HG02852 (cell line): Measurements from ENCODE around the gene COX11.
A peak's percentile ranks its signal among the peaks of the same experiment; 100 is the strongest.

Experiments
- ATAC-seq: cut with Tn5 transposase; IDR thresholded peaks from one replicate; pipeline ENCODE4 v1.9.1; 2021; ENCODE audit warnings: mild to moderate bottlenecking, moderate library complexity; ENCODE audit not compliant: unreplicated experiment

Gene COX11, protein sequence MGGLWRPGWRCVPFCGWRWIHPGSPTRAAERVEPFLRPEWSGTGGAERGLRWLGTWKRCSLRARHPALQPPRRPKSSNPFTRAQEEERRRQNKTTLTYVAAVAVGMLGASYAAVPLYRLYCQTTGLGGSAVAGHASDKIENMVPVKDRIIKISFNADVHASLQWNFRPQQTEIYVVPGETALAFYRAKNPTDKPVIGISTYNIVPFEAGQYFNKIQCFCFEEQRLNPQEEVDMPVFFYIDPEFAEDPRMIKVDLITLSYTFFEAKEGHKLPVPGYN

DNA sequence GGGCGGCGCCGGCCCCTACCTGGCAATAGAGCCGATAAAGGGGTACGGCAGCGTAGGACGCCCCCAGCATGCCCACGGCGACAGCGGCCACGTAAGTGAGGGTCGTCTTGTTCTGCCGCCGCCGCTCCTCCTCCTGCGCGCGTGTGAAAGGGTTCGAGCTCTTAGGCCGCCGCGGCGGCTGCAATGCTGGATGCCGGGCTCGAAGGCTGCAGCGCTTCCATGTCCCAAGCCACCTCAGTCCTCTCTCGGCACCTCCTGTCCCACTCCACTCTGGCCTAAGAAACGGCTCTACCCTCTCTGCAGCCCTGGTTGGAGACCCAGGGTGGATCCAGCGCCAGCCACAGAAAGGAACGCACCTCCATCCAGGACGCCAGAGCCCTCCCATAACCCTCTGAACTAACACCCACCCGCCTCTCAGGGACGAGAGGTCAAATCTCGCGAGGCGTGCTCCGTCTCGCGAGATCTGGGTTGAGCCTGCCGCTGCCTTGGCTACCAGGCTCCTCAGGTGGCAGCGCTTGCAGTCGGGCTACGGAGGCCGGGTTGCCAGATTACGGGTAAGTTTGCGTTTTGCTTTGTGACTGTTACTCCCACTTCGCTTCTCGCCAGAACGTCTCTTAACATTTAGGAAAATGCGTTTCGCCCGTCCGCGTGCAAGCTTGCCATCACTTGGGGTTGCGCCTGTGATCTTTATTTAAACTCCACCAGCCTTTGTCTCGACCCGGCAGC is at the start of gene COX11, which contains the start of gene STXBP4:
COX11 (minus strand) TSS at position 393 of the 726 bp plus-strand sequence; CDS start at position 385, 8 bp downstream.
STXBP4 (plus strand) TSS at position 504 of the 726 bp plus-strand sequence. CDS start 17,455 bp downstream, outside the sequence.
- ATAC-seq = peak; percentile 91

DNA sequence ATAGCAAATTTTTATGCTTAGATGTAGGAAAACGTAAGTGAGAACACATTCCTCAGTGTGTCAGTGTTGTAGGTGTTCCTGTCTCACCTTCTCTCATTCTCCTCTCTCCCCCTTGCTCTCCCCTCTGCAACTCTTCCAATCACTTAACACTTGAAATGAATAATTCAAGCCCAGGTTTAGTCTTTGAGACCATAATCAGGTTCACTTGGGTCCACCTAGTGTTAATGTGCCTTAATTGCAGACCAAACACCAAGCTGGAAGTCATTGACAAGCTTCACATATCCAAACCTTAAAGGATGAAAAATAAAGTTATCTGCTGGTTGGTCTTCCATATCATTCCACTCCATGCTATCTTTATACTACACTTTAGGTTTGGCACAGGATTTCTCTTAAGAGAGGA is 37.1 kb upstream of the COX11 start:
- ATAC-seq = no peak

DNA sequence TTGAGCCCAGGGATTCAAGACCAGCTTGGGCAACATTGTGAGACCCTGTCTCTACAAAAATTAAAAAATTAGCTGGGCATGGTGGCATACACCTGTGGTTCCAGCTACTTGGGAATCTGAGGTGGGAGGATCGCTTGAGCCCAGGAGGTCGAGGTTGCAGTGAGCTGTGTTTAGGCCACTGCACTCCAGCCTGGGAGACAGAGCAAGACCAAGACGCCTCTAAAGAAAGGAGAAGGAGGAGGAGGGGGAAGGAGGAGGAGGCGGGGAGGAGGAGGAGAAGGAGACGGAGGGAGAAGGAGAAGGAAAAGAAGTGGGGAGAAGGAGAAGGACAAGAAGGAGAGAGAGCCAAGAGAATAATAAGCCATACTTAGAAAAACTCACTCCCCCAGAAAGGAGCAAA is 36.0 kb upstream of the COX11 start:
- no peak for ATAC-seq

GRCh38 chr17:55002458-55002857 is 34.0 kb upstream of the COX11 start:
- no peak for ATAC-seq

DNA sequence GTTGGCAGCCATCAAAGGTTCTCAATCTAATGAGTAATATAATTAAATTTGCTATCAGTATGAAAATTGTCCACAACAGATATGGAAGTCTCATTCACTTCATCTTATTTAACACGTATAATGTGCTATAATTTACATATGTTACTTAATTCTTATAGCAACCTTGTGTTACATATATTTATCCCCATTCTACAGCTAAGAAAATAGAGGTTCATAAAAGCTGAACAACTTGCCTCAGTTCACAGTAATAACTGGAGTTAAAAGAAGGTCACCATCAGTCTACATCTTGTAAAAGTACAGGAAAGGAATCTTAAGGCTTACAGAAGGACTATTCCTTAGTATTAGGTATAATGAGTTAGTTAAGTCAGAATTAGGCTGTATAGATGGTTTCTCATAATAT is 28.0 kb upstream of the COX11 start:
- no peak for ATAC-seq

DNA sequence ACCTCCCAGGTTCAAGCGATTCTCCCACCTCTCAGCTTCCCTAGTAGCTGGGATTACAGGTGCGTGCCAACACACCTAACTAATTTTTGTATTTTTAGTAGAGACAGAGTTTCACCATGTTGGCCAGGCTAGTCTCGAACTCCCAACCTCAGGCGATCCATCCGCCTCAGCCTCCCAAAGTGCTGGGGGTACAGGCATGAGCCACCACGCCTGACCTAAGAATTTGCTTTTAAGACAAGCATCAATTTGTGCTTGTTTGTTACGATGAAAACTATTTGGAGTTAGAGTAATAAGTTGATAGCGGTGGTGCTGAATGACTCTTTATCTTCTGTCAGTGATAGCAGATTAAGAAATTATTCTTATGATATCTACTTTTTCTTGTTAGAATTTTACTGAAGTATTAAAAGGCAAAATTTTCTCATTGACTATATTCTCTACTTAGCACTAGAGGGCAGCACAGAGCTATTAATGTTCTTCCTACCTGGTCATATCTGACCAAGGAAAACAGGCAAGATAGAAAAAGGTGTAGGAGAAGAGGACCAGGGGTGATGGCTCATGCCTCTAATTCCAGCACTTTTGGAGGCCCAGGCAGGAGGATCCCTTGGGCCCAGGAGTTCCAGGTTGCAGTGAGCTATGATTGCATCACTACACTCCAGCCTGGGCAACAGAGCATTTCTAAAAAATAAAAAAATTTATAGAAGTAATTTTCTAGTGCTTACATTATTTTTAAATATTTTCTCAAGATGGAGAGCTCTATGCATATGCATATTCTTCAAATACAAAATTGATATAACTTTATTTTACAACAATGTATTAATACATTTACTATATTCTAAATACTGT is 24.6 kb upstream of the COX11 start:
- ATAC-seq = no peak

- no peak for ATAC-seq
Measured at GRCh38 chr17:54991567-54991966, 23.1 kb upstream of the COX11 start.

DNA sequence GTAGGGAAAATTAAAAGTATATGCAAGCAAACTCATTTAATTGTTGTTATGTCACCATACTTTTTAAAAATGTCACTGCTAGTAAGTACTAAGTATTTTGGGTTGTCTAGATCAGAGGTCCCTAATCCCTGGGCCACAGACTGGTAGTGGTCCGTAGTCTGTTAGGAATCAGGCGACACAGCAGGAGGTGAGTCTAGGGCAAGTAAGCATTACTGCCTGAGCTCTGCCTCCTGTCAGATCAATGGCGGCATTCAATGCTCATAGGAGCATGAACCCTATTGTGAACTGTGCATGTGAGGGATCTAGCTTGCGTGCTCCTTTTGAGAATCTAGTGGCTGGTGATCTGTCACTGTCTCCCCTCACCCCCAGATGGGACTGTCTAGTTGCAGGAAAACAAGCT is 21.7 kb upstream of the COX11 start:
- no peak for ATAC-seq

- no peak for ATAC-seq
Measured at GRCh38 chr17:54985476-54985875, 17.0 kb upstream of the COX11 start.

- peak; percentile 56 for ATAC-seq
Measured at GRCh38 chr17:54983260-54983659, 14.8 kb upstream of the COX11 start.

GRCh38 chr17:54982399-54982798 is 13.9 kb upstream of the COX11 start:
- no peak for ATAC-seq

DNA sequence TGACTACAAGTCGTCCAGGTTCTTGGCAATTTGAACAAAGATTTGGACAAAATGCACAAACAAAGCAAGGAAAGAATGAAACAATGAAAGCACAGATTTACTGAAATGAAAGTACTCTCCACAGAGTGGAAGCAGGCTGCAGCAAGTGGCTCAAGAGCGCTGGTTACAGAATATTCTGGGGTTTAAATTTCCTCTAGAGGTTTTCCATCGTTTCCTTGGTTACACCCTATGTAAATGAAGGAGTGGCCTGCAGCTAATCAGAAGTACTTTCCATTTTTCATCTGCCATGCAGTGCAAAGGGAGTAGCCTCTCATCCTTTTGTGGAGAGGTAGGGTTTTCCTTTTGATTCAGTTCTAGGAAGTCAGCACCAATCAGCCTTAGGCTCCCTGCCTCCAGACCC is 11.9 kb upstream of the COX11 start:
- no peak for ATAC-seq

GRCh38 chr17:54979657-54980056 is 11.2 kb upstream of the COX11 start:
- ATAC-seq = no peak

- no peak for ATAC-seq
Measured at GRCh38 chr17:54977744-54978143, 9.3 kb upstream of the COX11 start.

DNA sequence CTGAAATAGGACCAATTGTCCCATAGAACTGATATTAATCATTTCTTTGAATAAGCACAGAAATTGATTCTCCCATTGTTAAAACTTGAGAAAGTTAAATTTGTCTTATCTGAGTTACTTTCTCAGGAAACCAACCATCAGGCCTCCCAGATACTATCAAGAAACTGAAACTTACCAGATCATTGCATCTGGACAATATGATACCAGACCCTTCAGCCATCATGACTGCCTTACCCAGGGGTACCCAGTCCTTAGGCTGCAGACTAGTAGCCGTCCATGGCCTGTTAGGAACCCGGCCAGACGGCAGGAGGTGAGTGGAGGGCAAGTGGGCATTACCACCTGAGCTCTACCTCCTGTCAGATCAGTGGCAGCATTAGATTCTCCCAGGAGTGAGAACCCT is 7.9 kb upstream of the COX11 start:
- peak; percentile 51 for ATAC-seq

- no peak for ATAC-seq
Measured at GRCh38 chr17:54974759-54975158, 6.3 kb upstream of the COX11 start.

DNA sequence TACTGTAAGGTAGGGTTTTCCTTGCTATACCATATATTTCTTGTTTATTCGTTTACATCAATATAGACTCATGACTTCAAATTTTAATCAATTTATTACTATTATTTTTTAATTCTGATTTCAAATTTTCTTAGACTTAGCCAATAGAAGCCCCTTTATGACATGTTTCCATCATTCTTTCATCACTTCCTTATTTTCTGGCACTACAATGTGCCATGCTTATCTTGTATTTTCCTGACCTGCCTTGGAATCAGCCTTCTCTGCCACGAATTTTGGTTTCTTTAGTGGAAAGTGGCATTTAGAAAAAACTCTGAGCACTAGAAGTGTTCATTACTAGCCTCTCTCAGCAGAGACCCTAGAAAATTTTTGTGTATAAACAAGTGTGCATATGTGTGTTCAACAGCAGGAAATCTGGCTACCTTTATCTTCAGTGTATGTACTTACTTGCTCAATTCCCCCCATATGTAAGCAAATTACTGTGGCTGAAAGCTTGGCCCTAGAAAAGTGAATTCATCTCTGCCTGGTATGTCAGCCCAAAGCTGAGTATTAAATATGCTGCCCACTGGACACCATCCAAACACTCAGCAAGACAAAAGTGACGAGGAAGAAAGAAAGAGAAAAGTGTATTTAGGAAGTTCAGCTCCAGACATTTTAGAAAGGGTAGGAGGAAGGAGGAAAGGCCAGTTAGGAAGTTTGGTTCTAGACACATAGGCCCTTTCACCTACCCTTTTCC is 4.1 kb upstream of the COX11 start:
- ATAC-seq = no peak

DNA sequence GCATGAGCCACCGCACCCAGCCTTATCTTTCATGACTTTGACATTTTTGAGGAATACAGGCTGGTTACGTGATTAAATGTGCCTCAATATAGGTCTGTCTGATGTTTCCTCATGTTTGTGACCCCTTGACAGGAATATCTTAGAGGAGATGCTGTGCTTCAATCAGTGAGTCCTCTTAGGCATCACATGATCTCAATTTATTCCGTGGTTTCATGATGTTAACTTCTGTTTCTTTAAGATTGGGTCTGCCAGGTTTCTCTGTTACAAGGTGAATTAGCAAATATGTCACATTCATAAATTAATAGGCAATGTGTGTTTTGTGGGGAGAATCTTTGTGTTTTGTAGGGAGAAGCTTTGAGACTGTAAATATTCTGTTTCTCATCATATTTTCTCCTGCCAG is 3.4 kb upstream of the COX11 start:
- ATAC-seq = no peak

- no peak for ATAC-seq
Measured at GRCh38 chr17:54971147-54971546, 2.7 kb upstream of the COX11 start.

DNA sequence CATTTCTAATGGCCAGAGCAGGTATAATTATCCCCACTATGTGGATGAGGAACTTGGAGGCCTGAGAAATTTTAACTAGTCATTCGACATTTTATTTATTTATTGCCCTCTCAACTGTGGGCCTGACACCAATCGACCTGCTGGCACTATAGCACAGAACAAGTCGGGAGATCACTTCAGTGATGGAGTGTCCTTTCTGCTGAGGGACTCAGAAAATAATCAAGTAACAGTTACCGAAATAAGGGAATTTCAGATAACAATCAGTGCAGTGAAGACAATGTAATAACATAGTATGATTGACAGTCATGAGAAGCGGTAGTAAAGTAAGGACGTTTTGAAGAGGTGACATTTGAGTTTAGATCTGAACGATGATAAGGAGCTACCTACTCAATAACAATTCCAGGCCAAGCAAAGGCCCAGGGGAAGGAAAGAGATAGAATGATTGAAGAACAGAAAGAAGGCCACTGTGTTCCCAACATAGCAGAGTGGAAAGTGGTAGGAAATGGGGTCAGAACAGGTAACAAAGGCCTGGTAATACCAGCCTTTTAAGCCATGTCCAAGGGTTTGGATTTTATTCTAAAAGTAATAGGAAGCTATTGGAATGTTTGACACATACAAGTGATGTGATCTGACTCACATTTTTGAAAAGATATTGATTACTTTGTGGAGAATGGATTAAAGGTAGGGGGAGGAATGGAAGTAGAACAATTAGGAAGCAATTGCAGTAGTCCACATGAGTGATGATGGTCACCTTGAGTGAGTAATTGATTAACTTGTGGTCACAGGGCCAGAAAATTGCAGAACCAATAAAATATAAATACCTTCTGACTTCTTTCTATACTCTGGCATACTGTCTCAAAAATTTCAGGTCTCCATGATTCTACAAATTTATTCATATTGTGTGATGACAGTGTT is 1.5 kb upstream of the COX11 start:
- no peak for ATAC-seq
